Motor neuron (in vitro differentiated cells): ENCODE data around the gene OSBPL10. TPM values are rescaled to one million over a fixed set of nuclear protein-coding genes. Genes with fewer than 3 reads are reported as not detected.

Source experiments
- ATAC-seq, 8 experiments: fragments of 200-7000 bp; cut with Tn5 transposase; replicated peaks in 6 of 8; 2 replicates each; pipeline ENCODE4 v1.8.0; 2021; ENCODE audit warnings: mild to moderate bottlenecking in 8 of 8, moderate library complexity in 8 of 8
- H3K27ac ChIP-seq, 2 donors: fragments of 250-450 bp; sonication (Bioruptor Pico); 2 replicates each; pipeline ENCODE4 v1.9.0; 2021; ENCODE audit warnings: antibody characterized with exemption in 2 of 2, mild to moderate bottlenecking in 2 of 2, moderate library complexity in 1 of 2
- H3K4me1 ChIP-seq, 2 donors: fragments of 250-450 bp; sonication (Bioruptor Pico); replicated peaks in 1 of 2; 2 replicates each; pipeline ENCODE4 v1.6.1; 2021; ENCODE audit warnings: antibody characterized with exemption in 2 of 2, mild to moderate bottlenecking in 2 of 2, moderate library complexity in 1 of 2
- H3K4me3 ChIP-seq, 5 donors: fragments of 250-450 bp; sonication (Bioruptor Pico); 2 replicates each; pipeline ENCODE4 v1.9.0; 2021; ENCODE audit warnings: antibody characterized with exemption in 5 of 5, mild to moderate bottlenecking in 5 of 5, moderate library complexity in 4 of 5
- WGBS, 10 experiments: fragments of 450-650 bp; shearing (Covaris generic); methylation state at CpG; one replicate each; pipeline ENCODE4 v1.0.0; 2022; 5-methylcytosine and 5-hydroxymethylcytosine counted together
- in situ Hi-C, 9 experiments: fragments of 400-800 bp; cut with MboI; loops; one replicate each; pipeline ENCODE4 v1.15.0; 2021; ENCODE audit warnings: low sequenced_read_pairs in 9 of 9, low pct_unique_long_range_greater_than_20kb in 2 of 9; ENCODE audit not compliant: unreplicated experiment in 9 of 9
- total RNA-seq, 8 experiments: library from RNA; unstranded; fragments of 300-600 nt; gene quantifications; 2 replicates each; pipeline versions ENCODE4 v1.2.3 to v1.2.4, GENCODE V29; 2022

Gene OSBPL10
- total RNA-seq, 8 experiments from 2014 or later: 1.9 to 35.0 (median 2.9) TPM

- Histone ChIP-seq H3K4me1 (peaks cover 0 to 6% of the 10 kb centered on the region in 2 donors), H3K27ac (no peak overlapping the region), H3K4me3 (no peak overlapping the region)
- in situ Hi-C loops: no loop called here
- 68 to 96% (median 86%) methylated on average over 2 to 5 of the region's 5 CpGs for WGBS, 10 experiments
- no peak for ATAC-seq
These were observed 72.5 kb downstream of the OSBPL10 start for GRCh38 chr3:31908391-31909097.

DNA sequence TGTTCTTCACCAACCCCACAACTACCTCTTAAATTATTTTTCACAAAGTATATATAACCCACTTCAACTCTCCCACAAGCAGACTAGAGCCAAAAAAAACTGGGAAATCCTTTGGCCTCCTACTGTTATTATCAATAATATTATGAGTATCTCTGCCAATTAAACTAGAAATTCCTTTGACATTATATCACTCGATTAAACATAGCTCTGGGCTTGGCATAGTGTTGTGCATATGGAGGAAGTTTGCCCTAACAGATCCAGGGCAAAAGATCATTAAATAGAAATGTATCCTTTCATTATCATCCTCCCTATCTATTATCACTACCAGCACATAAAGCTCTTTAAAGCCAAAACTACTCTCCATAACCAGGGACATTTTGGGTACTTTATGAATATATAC lies 74.9 kb downstream of the OSBPL10 start:
- H3K4me1 ChIP-seq: peaks cover 0 to 6% of the 10 kb centered on the region in 2 donors
- WGBS, 10 experiments: 38 to 100% (median 86%) methylated on average over 1 of the region's 1 CpG; no CpG with 5 or more reads in 4 of the 10 experiments
- in situ Hi-C loops: no loop called here
- H3K4me3 ChIP-seq: no peak overlapping the region
- no peak overlapping the region for H3K27ac ChIP-seq
- no peak for ATAC-seq

- no peak overlapping the region for H3K4me3 ChIP-seq
- in situ Hi-C loops: no loop called here
- WGBS, 10 experiments: 70 to 100% (median 88%) methylated on average over 1 to 4 of the region's 7 CpGs; no CpG with 5 or more reads in 4 of the 10 experiments
- H3K4me1 ChIP-seq: peaks cover 6 to 7% of the 10 kb centered on the region in 2 donors
- ATAC-seq: peak in 1 of 8 experiments; percentile 43
- no peak overlapping the region for H3K27ac ChIP-seq
These were observed 77.2 kb downstream of the OSBPL10 start for GRCh38 chr3:31903686-31904431.

DNA sequence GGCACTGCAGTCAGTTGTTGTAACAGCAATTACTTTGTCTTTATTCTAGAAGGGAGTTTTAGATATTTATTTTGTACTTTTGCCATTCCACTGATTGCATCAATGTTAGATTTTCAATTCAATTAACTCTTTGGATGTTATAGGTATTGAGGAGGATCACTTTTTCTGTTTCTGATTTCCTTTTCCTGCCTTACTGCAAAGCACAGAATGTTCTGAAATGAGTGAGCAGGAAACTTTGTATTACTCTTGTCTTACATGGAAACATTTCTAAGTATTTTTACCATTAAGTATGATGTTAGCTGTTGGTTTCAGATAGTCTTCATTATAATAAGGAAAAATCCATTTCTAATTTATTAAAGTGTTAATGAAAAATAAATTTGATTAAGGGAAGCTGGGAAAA lies 80.5 kb downstream of the OSBPL10 start:
- Histone ChIP-seq H3K27ac (no peak overlapping the region), H3K4me1 (peaks cover 0 to 7% of the 10 kb centered on the region in 2 donors), H3K4me3 (no peak overlapping the region)
- in situ Hi-C loops: no loop called here
- ATAC-seq: no peak

- Histone ChIP-seq H3K4me1 (peaks cover 0 to 7% of the 10 kb centered on the region in 2 donors), H3K27ac (no peak overlapping the region), H3K4me3 (no peak overlapping the region)
- 56 to 94% (median 72%) methylated on average over 1 to 6 of the region's 6 CpGs for WGBS, 10 experiments
- in situ Hi-C loops: no loop called here
- no peak for ATAC-seq
These were observed 84.2 kb downstream of the OSBPL10 start for GRCh38 chr3:31896648-31897433.

GRCh38 chr3:31896026-31896425 lies 85.0 kb downstream of the OSBPL10 start:
- H3K4me3 ChIP-seq: no peak overlapping the region
- peaks cover 0 to 7% of the 10 kb centered on the region in 2 donors for H3K4me1 ChIP-seq
- no peak overlapping the region for H3K27ac ChIP-seq
- WGBS, 10 experiments: 60 to 88% (median 72%) methylated on average over 1 of the region's 1 CpG; no CpG with 5 or more reads in 6 of the 10 experiments
- in situ Hi-C loops: no loop called here
- no peak for ATAC-seq

DNA sequence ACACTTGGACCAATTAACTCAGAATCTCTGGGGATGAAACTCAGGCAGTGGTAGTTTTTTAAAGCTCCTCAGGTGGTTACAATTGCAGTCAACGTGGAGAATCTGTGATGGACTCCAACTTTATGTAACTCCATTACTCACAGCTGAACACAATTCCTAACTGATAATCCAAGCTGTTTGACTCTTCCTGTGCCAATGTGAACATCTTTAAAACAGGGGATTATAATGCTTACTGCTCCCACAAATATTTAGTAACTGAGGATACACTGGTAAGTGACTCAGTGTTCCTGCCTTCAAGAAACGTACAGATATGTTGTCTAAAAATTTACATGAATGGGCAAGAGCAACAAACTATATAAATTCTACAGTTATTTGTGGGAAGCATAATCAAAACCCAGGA lies 85.6 kb downstream of the OSBPL10 start:
- H3K4me1 ChIP-seq: peaks cover 0 to 5% of the 10 kb centered on the region in 2 donors
- 25 to 90% (median 53%) methylated on average over 1 to 2 of the region's 2 CpGs; no CpG with 5 or more reads in 4 of the 10 experiments for WGBS, 10 experiments
- H3K27ac ChIP-seq: no peak overlapping the region
- in situ Hi-C loops: no loop called here
- no peak overlapping the region for H3K4me3 ChIP-seq
- no peak for ATAC-seq

DNA sequence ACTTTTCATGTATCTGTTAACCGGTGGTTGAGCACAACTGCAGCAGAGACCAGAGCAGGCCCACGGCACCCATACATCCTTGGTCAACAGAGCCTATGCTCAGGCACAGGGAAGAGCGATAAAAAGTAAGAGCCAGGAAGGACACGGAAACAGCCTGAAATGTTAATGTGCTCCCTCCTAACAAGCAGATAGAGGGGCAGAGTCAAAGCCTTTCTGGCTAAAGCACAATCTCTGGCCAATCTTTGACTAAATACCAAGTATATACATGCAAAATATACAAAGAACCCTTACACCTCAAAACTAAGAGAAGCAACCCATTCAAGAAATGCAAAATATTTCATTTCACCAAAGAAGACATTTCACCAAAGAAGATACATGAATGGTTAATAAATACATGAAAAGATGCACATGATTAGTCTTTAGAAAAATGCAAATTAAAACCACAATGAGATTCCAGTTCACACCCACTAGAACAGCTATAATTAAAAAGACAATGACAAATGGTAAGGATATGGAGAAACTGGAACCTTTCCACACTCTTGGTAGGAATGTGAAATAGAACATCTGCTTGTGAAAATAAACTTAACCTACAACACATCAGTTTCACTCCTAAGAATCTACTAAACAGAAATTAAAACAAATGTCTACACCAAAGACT lies 88.0 kb downstream of the OSBPL10 start:
- Histone ChIP-seq H3K27ac (no peak overlapping the region), H3K4me1 (no peaks in the 10 kb centered on the region), H3K4me3 (no peak overlapping the region)
- in situ Hi-C loops: no loop called here
- peak in 3 of 8 experiments; percentile 77 to 90 (median 79) for ATAC-seq
- 17 to 84% (median 55%) methylated on average over 2 to 4 of the region's 4 CpGs; no CpG with 5 or more reads in 5 of the 10 experiments for WGBS, 10 experiments

- Histone ChIP-seq H3K27ac (no peak overlapping the region), H3K4me3 (no peak overlapping the region), H3K4me1 (no peaks in the 10 kb centered on the region)
- WGBS, 10 experiments: 68 to 100% (median 85%) methylated on average over 1 to 3 of the region's 5 CpGs; no CpG with 5 or more reads in 6 of the 10 experiments
- no peak for ATAC-seq
- in situ Hi-C loops: no loop called here
These were observed 88.6 kb downstream of the OSBPL10 start for GRCh38 chr3:31892500-31892899.

- Histone ChIP-seq H3K27ac (no peak overlapping the region), H3K4me3 (no peak overlapping the region), H3K4me1 (no peaks in the 10 kb centered on the region)
- ATAC-seq: no peak
- in situ Hi-C loops: no loop called here
- 72 to 100% (median 92%) methylated on average over 1 to 11 of the region's 11 CpGs for WGBS, 10 experiments
These were observed 89.1 kb downstream of the OSBPL10 start for GRCh38 chr3:31891876-31892455.

- ATAC-seq: no peak
These were observed 90.2 kb downstream of the OSBPL10 start for GRCh38 chr3:31890742-31891469.

DNA sequence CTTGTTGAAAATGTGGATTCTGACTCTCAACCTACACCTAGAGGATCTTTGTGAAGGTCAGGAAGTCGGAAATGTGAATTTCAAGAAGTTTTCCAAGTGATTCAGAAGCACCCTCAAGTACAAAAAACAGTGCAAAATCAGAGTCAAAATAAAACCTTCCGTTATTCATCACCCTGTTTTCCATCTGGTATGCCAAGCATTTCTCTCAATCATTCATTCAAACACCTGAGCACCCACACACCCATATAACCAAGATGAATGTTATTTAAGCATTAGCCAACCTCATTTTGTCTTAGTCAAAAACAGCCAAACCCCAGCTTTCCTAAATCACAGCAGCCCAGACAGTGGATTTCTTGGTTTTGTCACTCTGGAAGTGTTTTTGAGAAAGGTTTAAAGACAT lies 91.1 kb downstream of the OSBPL10 start:
- Histone ChIP-seq H3K4me3 (no peak overlapping the region), H3K27ac (no peak overlapping the region), H3K4me1 (no peaks in the 10 kb centered on the region)
- in situ Hi-C loops: no loop called here
- WGBS, 10 experiments: 48 to 100% (median 87%) methylated on average over 1 to 2 of the region's 2 CpGs
- ATAC-seq: no peak

More at GRCh38 chr3:31890742-31891469, 90.2 kb downstream of the OSBPL10 start:
- Histone ChIP-seq H3K4me1 (no peaks in the 10 kb centered on the region), H3K4me3 (no peak overlapping the region), H3K27ac (no peak overlapping the region)
- 79 to 100% (median 86%) methylated on average over 1 to 8 of the region's 8 CpGs; no CpG with 5 or more reads in 3 of the 10 experiments for WGBS, 10 experiments
- in situ Hi-C loops: no loop called here
